PC-9 (cell line): ENCODE results near the gene SORT1. TPM values are rescaled to one million over a fixed set of nuclear protein-coding genes. Genes with fewer than 3 reads are reported as not detected.
"Not testable (repeated sequence)": the region's sequence is repeated elsewhere in the genome, so short reads cannot be mapped to it uniquely, and the experiment has no call there.

Source experiments
- BruUV-seq: library from RNA; stranded (reverse); fragments of 400-500 nt; replicated peaks from 2 replicates; lab custom pipeline; 2021; lab: Mats Ljungman, UMichigan
- CTCF ChIA-PET: fragments of 300-600 bp; sonication (Branson Sonifier 250); formaldehyde crosslinking; loops from one replicate; lab custom pipeline; 2022; ENCODE audit warnings: antibody characterized with exemption; lab: Charles Lee
- POLR2A ChIA-PET: fragments of 300-600 bp; sonication (Branson Sonifier 250); formaldehyde crosslinking; loops from one replicate; lab custom pipeline; 2022; ENCODE audit warnings: antibody characterized with exemption; ENCODE audit not compliant: unreplicated experiment; lab: Charles Lee
- DNase-seq, 2 experiments: peaks; one replicate each; pipeline versions ENCODE4 v3.0.0 to v3.0.0-alpha.2; 2015 to 2022; ENCODE audit warnings: mixed read lengths in 1 of 2
- H2AFZ ChIP-seq: fragments of 200-600 bp; sonication (generic); 2 replicates; pipeline ENCODE4 v1.8.1; 2017; ENCODE audit warnings: antibody characterized with exemption
- H3F3A ChIP-seq: fragments of 200-600 bp; sonication (generic); 2 replicates; pipeline ENCODE4 v1.8.1; 2017; ENCODE audit warnings: antibody characterized with exemption, mild to moderate bottlenecking, low read depth; ENCODE audit not compliant: insufficient read depth
- H3K27ac ChIP-seq: fragments of 200-600 bp; sonication (generic); 2 replicates; pipeline ENCODE4 v1.6.1; 2016; ENCODE audit warnings: mixed run types
- H3K27me3 ChIP-seq: fragments of 200-600 bp; sonication (generic); 2 replicates; pipeline ENCODE4 v1.6.1; 2016; ENCODE audit warnings: low read depth, mixed run types; ENCODE audit not compliant: insufficient read depth
- H3K36me3 ChIP-seq: fragments of 200-600 bp; sonication (generic); 2 replicates; pipeline ENCODE4 v1.6.1; 2016; ENCODE audit warnings: low read depth, mixed run types
- H3K4me1 ChIP-seq: fragments of 200-600 bp; sonication (generic); replicated peaks from 2 replicates; pipeline ENCODE4 v1.6.1; 2016; ENCODE audit warnings: mixed run types; ENCODE audit not compliant: insufficient read depth
- H3K4me2 ChIP-seq: fragments of 200-600 bp; sonication (generic); 2 replicates; pipeline ENCODE4 v1.6.1; 2017; ENCODE audit warnings: mixed run types
- H3K4me3 ChIP-seq: fragments of 200-600 bp; sonication (generic); 2 replicates; pipeline ENCODE4 v1.6.1; 2016; ENCODE audit warnings: mixed run types
- H3K79me2 ChIP-seq: fragments of 200-600 bp; sonication (generic); 2 replicates; pipeline ENCODE4 v1.6.1; 2017; ENCODE audit warnings: low read depth, mixed run types
- H3K9me2 ChIP-seq: fragments of 200-600 bp; sonication (generic); 2 replicates; pipeline ENCODE4 v1.8.1; 2017; ENCODE audit warnings: mild to moderate bottlenecking; ENCODE audit not compliant: insufficient read depth
- H3K9me3 ChIP-seq: fragments of 200-600 bp; sonication (generic); 2 replicates; pipeline ENCODE4 v1.8.1; 2016; ENCODE audit warnings: low read depth; ENCODE audit not compliant: insufficient read depth
- H4K20me1 ChIP-seq: fragments of 200-600 bp; sonication (generic); 2 replicates; pipeline ENCODE4 v1.8.1; 2017; ENCODE audit not compliant: insufficient read depth
- CTCF ChIP-seq: fragments of 200-600 bp; sonication (generic); conservative IDR thresholded peaks from 2 replicates; pipeline ENCODE4 v1.6.1; 2017; ENCODE audit warnings: mixed run types, antibody characterized with exemption, mild to moderate bottlenecking, moderate library complexity
- EZH2 ChIP-seq: fragments of 200-600 bp; sonication (generic); IDR thresholded peaks from 2 replicates; pipeline ENCODE4 v1.8.0; 2017; ENCODE audit warnings: antibody characterized with exemption, low read depth
- intact Hi-C: fragments of 100-400 bp; cut with micrococcal nuclease; formaldehyde crosslinking; loops from one replicate; pipeline ENCODE4 v1.10.0; 2022; ENCODE audit not compliant: unreplicated experiment
- total RNA-seq: library from RNA; stranded (reverse); gene quantifications from 2 replicates; pipeline ENCODE4 v1.2.3, GENCODE V29; 2021

The SORT1 gene
- total RNA-seq, 1 experiment from 2014 or later = 25.7 TPM

- BruUV-seq = no TSS peak
- Histone ChIP-seq H3F3A (no peaks in the 10 kb centered on the region), H3K27me3 (no peaks in the 10 kb centered on the region), H3K4me2 (no peak overlapping the region), H3K27ac (no peak overlapping the region), H3K9me2 (no peaks in the 10 kb centered on the region), H3K4me3 (no peak overlapping the region), H2AFZ (no peak overlapping the region), H3K36me3 (no peaks in the 10 kb centered on the region), H3K9me3 (no peaks in the 10 kb centered on the region), H4K20me1 (no peaks in the 10 kb centered on the region), H3K4me1 (0 out of 2 replicates have a peak, but pooled peaks cover 7% of the 10 kb centered on the region), H3K79me2 (no peaks in the 10 kb centered on the region)
- ChIA-PET CTCF (no interaction called here), POLR2A (no interaction called here)
- no peak for DNase-seq
- TF ChIP-seq EZH2 = no peak
- TF ChIP-seq CTCF = no peak
- intact Hi-C loops = no loop called here
Measured at GRCh38 chr1:109290998-109291397, 106.7 kb downstream of the SORT1 start.

- ChIA-PET CTCF (no interaction called here), POLR2A (no interaction called here)
- DNase-seq = no peak
- Histone ChIP-seq H3K27me3 (no peaks in the 10 kb centered on the region), H3K4me2 (no peak overlapping the region), H2AFZ (no peak overlapping the region), H3K4me3 (no peak overlapping the region), H3K9me2 (no peaks in the 10 kb centered on the region), H3K4me1 (0 out of 2 replicates have a peak, but pooled peaks cover 7% of the 10 kb centered on the region), H3K27ac (no peak overlapping the region), H3F3A (peaks cover 2% of the 10 kb centered on the region; the same call in 1 of the 2 replicates), H4K20me1 (no peaks in the 10 kb centered on the region), H3K36me3 (no peaks in the 10 kb centered on the region), H3K9me3 (no peaks in the 10 kb centered on the region), H3K79me2 (no peaks in the 10 kb centered on the region)
- intact Hi-C loops = no loop called here
- no TSS peak for BruUV-seq
- TF ChIP-seq CTCF (no peak), EZH2 (no peak)
Measured at GRCh38 chr1:109290137-109290536, 107.6 kb downstream of the SORT1 start.

GRCh38 chr1:109286762-109287161 is 111.0 kb downstream of the SORT1 start:
- CTCF ChIA-PET, H3K9me2 ChIP-seq, BruUV-seq, H3K9me3 ChIP-seq, DNase-seq, H3K4me2 ChIP-seq, H3K27me3 ChIP-seq, H3K36me3 ChIP-seq, H3K4me3 ChIP-seq, H3K27ac ChIP-seq, intact Hi-C loops, H2AFZ ChIP-seq, POLR2A ChIA-PET, H4K20me1 ChIP-seq: not testable (repeated sequence)
- Histone ChIP-seq H3F3A (peaks cover 22% of the 10 kb centered on the region), H3K79me2 (peaks cover 11% of the 10 kb centered on the region), H3K4me1 (peaks cover 15% of the 10 kb centered on the region)
